ENCODE measurements around the gene MAP2K5. TPM values are rescaled to one million over a fixed set of nuclear protein-coding genes. Genes with fewer than 3 reads are reported as not detected.

MAP2K5 gene
- total RNA-seq, 4 donors from 2014 or later = 7.2 to 14.2 (median 9.3) TPM

GRCh38 chr15:67741308-67741707, 198.8 kb downstream of the MAP2K5 start:
- no peak for DNase-seq (ENCODE audit: low spot score)
- no peak for ATAC-seq (ENCODE audit: low FRiP score)
- no peak for TF ChIP-seq CTCF (IDR thresholded peaks at IDR 0.05)

- no peak for TF ChIP-seq CTCF (IDR thresholded peaks at IDR 0.05)
- DNase-seq (ENCODE audit: low spot score) (no peak), ATAC-seq (ENCODE audit: low FRiP score) (no peak)
Measured at GRCh38 chr15:67743558-67743957, 201.1 kb downstream of the MAP2K5 start.

GRCh38 chr15:67744331-67745072, 202.0 kb downstream of the MAP2K5 start:
- TF ChIP-seq CTCF (IDR thresholded peaks at IDR 0.05) = no peak
- DNase-seq (ENCODE audit: low spot score) (no peak), ATAC-seq (ENCODE audit: low FRiP score) (no peak)

- ATAC-seq (ENCODE audit: low FRiP score) (no peak), DNase-seq (ENCODE audit: low spot score) (no peak)
- no peak for TF ChIP-seq CTCF (IDR thresholded peaks at IDR 0.05)
Measured at GRCh38 chr15:67745073-67746006, 202.8 kb downstream of the MAP2K5 start.

GRCh38 chr15:67746022-67746421, 203.5 kb downstream of the MAP2K5 start:
- no peak for TF ChIP-seq CTCF (IDR thresholded peaks at IDR 0.05)
- ATAC-seq (ENCODE audit: low FRiP score) (peak; percentile 54), DNase-seq (ENCODE audit: low spot score) (no peak)

GRCh38 chr15:67746450-67746849, 203.9 kb downstream of the MAP2K5 start:
- ATAC-seq (ENCODE audit: low FRiP score) (no peak), DNase-seq (ENCODE audit: low spot score) (no peak)
- TF ChIP-seq CTCF (IDR thresholded peaks at IDR 0.05) = no peak

Measured in omental fat pad (tissue), 4 donors.